NCI-H2227 treated with DMSO at 0.1 percent for 48 hours (cell line): ENCODE data around the gene DEGS2.
"Not testable (repeated sequence)": the region's sequence is repeated elsewhere in the genome, so short reads cannot be mapped to it uniquely, and the experiment has no call there.

ENCODE experiments used
- DNase-seq: peaks from one replicate; lab custom pipeline; 2025; lab: John Stamatoyannopoulos, UW

DEGS2 gene

GRCh38 chr14:100178691-100179090 lies 19.2 kb upstream of the DEGS2 start:
- no peak for DNase-seq

DNA sequence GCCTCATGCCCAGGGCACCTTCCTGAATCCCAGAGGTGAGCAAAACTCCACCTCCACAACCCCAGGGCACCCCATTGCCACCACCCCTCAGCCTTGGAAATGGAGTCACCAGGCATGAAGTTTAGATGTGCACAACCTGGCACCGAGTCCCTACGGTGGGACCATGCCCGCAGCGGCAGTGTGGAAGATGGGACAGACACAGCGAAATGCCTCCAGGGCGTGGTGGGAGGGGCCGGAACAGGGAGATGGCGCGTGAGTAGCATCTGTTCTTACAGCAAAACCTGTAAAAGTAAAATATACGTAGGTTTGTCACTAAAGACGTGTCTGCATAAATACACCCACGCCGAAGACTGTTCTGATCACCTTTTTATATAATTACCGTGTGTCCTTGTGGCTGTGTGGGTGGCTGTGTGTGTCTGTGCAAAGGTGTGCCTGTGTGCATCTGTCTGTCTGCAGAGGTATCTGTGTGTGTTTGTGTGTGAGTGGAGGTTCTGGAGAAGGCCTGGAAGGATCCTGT lies 17.4 kb upstream of the DEGS2 start:
- no peak for DNase-seq

GRCh38 chr14:100173353-100173752 lies 13.9 kb upstream of the DEGS2 start:
- DNase-seq: no peak

DNA sequence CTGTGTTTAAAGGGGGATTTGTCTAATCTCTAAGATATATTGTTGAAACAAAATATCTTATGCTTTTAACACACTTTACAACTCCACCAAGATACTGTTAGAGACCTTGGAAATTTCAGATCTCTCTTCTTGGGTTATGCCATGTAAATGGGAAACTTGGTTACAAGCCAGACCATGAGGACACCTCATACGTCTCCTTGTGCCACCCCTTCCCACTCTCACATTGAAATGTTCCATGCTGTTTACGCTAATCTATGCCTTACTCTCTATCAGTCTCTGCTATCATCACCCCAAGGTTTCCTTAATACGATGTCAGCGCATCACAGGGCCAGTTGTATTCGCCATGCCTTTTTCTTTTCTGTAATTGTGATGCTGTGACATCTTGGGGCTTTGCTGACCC lies 13.4 kb upstream of the DEGS2 start:
- no peak for DNase-seq

DNA sequence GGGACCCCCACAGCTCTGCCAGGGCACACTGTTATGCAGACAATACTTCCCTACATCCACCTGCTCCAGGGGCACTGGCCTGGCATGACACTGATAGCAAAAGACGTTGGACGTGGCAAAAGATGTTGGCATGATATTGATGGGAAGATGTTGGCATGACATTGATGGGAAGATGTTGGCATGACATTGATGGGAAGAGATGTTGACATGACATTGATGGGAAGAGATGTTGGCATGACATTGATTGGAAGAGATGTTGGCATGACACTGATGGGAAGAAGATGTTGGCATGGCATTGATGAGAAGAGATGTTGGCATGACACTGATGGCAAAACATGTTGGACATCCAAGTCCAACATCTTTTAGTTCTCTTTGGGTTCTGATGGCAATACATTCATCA lies 11.4 kb upstream of the DEGS2 start:
- DNase-seq: no peak

GRCh38 chr14:100168506-100168905 lies 9.1 kb upstream of the DEGS2 start:
- DNase-seq: no peak

GRCh38 chr14:100165831-100166440 lies 6.5 kb upstream of the DEGS2 start:
- DNase-seq: no peak

- DNase-seq: no peak
Observed at GRCh38 chr14:100165376-100165775, 5.9 kb upstream of the DEGS2 start.

GRCh38 chr14:100160534-100160916 lies 1.1 kb upstream of the DEGS2 start:
- no peak for DNase-seq

DNA sequence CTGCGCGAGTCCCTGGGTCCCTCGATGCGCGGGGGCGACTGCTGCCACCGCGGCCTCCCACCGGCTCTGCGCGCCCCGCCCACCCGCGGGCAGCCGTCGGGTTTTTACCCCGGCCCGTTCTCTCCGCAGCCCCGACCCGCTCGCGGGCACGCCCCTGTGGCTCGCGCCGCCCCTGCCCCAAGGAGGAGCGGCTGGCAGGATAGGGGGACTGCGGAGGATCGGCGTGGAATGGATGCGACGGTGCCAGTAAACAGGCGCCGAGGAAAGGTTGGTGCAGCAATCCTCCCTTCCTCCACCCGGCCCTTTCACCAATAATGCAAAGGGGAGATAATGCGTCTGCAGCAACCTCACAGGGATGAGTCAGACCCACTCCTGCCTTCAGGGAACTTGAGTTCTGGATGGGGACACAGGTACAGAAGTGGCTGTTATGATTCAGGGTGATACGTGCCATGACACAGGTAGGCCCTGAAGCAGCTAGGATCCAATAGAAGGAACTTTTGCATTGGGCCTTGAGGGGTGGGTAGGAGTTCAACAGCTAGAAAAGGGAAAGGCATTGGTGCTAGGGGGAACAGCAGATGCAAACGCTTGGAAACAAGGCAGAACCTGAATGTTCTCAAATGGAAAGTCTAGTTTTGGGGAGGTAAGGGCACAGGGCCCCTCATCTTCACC lies 554 bp upstream of the DEGS2 start:
- peak; percentile 62 for DNase-seq

DNA sequence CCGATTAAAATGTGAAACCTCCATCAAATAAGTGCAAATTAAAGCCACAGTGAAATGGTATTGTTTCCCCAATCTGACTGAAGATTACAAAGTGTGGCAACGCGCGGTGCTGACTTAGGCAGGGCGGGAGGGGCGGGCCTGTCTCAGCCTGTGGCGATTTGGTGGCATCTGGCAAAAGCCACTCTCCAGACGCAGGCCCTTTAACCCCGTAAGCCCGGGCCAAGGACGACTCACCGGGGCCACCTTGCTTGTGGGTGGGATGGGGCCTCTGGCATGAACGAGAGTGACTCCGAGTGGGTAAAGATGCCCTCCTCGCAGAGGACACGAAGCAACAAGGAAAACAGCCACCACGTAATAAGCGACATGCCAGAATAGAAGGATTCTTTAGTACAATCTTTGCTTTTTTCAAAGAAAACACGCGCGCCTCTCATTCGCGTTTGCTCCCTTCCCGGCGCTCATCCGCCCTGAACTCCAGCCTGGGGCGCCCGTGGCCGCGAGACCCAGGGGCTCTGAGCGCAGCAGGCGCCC lies 815 bp downstream of the DEGS2 start:
- DNase-seq: no peak

DNA sequence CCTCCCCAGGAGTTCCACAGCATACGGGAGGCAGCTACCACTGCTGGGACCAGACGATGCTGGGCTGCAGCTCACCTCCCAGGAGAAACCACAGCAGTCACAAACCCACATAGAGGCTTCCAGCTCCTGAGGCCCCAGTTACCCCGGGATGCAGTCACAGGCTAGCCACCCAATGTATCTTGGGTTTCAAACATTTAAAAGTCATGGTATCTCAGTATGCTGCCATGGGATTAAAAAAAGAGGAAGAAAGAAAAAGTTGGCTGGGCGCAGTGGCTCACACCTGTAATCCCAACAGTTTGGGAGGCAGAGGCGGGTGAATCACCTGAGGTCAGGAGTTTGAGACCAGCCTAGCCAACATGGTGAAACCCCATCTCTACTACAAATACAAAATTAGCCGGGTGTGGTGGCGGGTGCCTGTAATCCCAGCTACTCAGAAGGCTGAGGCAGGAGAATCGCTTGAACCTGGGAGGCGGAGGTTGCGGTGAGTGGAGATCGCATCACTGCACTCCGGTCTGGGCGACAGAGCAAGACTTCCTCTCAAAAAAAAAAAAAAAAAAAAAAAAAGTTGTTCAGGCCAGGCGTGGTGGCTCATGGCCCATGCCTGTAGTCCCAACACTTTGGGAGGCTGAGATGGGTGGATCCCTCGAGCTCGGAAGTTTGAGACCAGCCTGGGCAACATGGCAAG lies 1.8 kb downstream of the DEGS2 start:
- not testable (repeated sequence) for DNase-seq

GRCh38 chr14:100156776-100157175 lies 2.7 kb downstream of the DEGS2 start:
- DNase-seq: no peak

- DNase-seq: no peak
Observed at GRCh38 chr14:100155756-100156616, 3.5 kb downstream of the DEGS2 start.

- no peak for DNase-seq
Observed at GRCh38 chr14:100155049-100155621, 4.3 kb downstream of the DEGS2 start.

GRCh38 chr14:100153560-100153959 lies 5.9 kb downstream of the DEGS2 start:
- no peak for DNase-seq

DNA sequence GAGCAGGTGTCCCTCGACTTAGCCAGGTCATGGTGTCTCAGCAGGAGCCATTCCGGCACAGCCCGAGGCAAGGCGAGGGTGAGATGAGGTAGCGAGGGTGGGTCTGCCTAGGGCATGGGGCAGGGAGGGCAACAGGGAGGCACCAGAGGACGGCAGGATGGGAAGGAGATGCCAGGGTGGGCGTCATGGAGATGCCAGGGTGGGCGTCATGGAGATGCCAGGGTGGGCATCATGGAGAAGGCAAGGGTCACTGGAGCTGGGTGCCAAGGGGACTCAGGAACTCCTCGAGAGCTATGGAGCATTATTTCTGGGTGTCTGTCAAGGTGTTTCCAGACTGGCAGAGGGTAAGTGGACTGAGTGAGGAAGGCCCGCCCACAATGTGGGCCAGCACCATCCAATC lies 7.4 kb downstream of the DEGS2 start:
- DNase-seq: no peak

GRCh38 chr14:100150932-100151587 lies 8.4 kb downstream of the DEGS2 start:
- no peak for DNase-seq

- no peak for DNase-seq
Observed at GRCh38 chr14:100149851-100150611, 9.4 kb downstream of the DEGS2 start.
